ENCODE data around the gene LDLRAD2. TPM values are rescaled to one million over a fixed set of nuclear protein-coding genes. Genes with fewer than 3 reads are reported as not detected.

The LDLRAD2 gene
- total RNA-seq, 1 experiment from 2014 or later = 1.0 TPM

GRCh38 chr1:21795075-21795474 lies 17.0 kb upstream of the LDLRAD2 start:
- no peaks in the 10 kb centered on the region for H3K23me2 ChIP-seq (ENCODE audit: insufficient read length, low read depth, low read length, poor library complexity, severe bottlenecking)
- H3K4ac ChIP-seq (ENCODE audit: low read depth, low read length) = no peak overlapping the region
- DNase-seq = no peak
- Mint-ChIP-seq H3K36me3 (ENCODE audit: insufficient read depth in 1 of 3, low read depth in 3 of 3) (peaks cover 0 to 9% (median 6%) of the 10 kb centered on the region in 3 experiments; a peak in 4 of 7 replicates), H3K27ac (no peak overlapping the region; a peak in 1 of 7 replicates), H3K4me1 (peaks cover 1% of the 10 kb centered on the region in 2 experiments), H3K9me3 (peaks cover 5 to 13% of the 10 kb centered on the region in 2 experiments), H3K27me3 (ENCODE audit: low read depth) (peaks cover 4% of the 10 kb centered on the region), H3K4me3 (no peak overlapping the region)
- no peak overlapping the region for H4K8ac ChIP-seq (replicated peaks; ENCODE audit: insufficient read length, low read depth, low read length)
- no peak overlapping the region for H2AFZ ChIP-seq (ENCODE audit: low read length)
- no peak for TF ChIP-seq CTCF (conservative IDR thresholded peaks at IDR 0.05)
- H3K23ac ChIP-seq (ENCODE audit: insufficient read length, low read depth, low read length) = no peak overlapping the region
- no peaks in the 10 kb centered on the region for H3K79me2 ChIP-seq (ENCODE audit: insufficient read depth, low read length)
- H3K27me3 ChIP-seq (ENCODE audit: insufficient read depth, low read length) = no peaks in the 10 kb centered on the region
- peaks cover 10% of the 10 kb centered on the region for H3K9me3 ChIP-seq (ENCODE audit: control insufficient read depth, low read depth, low read length)
- H2BK20ac ChIP-seq (ENCODE audit: low read depth, low read length, poor library complexity, severe bottlenecking) = no peak overlapping the region
- no peak overlapping the region for H3K56ac ChIP-seq (ENCODE audit: insufficient read length, low read depth, low read length)
- no peaks in the 10 kb centered on the region for H3K4me1 ChIP-seq (ENCODE audit: insufficient read depth, low read length)
- H3T11ph ChIP-seq (ENCODE audit: low read length) = no peak overlapping the region
- no peak overlapping the region for H3K4me2 ChIP-seq (ENCODE audit: insufficient read depth, insufficient read length, low read length)
- no peak overlapping the region for H3K14ac ChIP-seq (ENCODE audit: insufficient read depth, low read length)
- no peak overlapping the region for H2BK5ac ChIP-seq (ENCODE audit: insufficient read length, low read length)
- no peak overlapping the region for H2BK15ac ChIP-seq (ENCODE audit: low read depth, low read length)
- no peak overlapping the region for H4K5ac ChIP-seq (ENCODE audit: insufficient read length, low read depth, low read length)
- no peak overlapping the region for H2BK12ac ChIP-seq (ENCODE audit: insufficient read length, low read depth, low read length)
- no peak overlapping the region for H3K27ac ChIP-seq (ENCODE audit: insufficient read length, low read depth, low read length)
- no peak overlapping the region for H4K91ac ChIP-seq (ENCODE audit: insufficient read length, low read depth, low read length)
- no peaks in the 10 kb centered on the region for H4K20me1 ChIP-seq (ENCODE audit: control insufficient read depth, insufficient read depth, insufficient read length)
- WGBS (ENCODE audit: extremely low coverage, insufficient read length, low lambda C conversion rate) = no CpG with 5 or more reads among the region's 6 CpGs
- no peak overlapping the region for H3K9ac ChIP-seq (ENCODE audit: extremely low read depth, insufficient read length, low read length)
- no peak overlapping the region for H3K18ac ChIP-seq (ENCODE audit: insufficient read length, low read depth, low read length)
- H2BK120ac ChIP-seq (ENCODE audit: low read depth, low read length, poor library complexity, severe bottlenecking) = no peak overlapping the region
- H2AK5ac ChIP-seq (ENCODE audit: insufficient read length, low read length) = no peak overlapping the region
- no peaks in the 10 kb centered on the region for H3K79me1 ChIP-seq (ENCODE audit: insufficient read depth, low read depth, low read length, poor library complexity, severe bottlenecking)
